Body of pancreas (tissue), 4 donors: ENCODE data around the gene MYO5A. TPM values are rescaled to one million over a fixed set of nuclear protein-coding genes. Genes with fewer than 3 reads are reported as not detected.

Source experiments
- ATAC-seq: fragments of 150-250 bp; one replicate; pipeline ENCODE4 v1.9.1; 2016
- DNase-seq, 4 donors: peaks; one replicate each; pipeline ENCODE4 v3.0.0-alpha.2; 2019
- H3K27ac ChIP-seq, 4 donors: fragments of 200-600 bp; sonication (generic); 1 replicate in 3 of 4; 2 replicates in 1 of 4; pipeline versions ENCODE4 v1.5.1 to v1.6.1; 2016 to 2019; ENCODE audit warnings: mild to moderate bottlenecking in 1 of 4, mixed read lengths in 1 of 4, moderate library complexity in 1 of 4
- H3K27me3 ChIP-seq, 2 donors: fragments of 200-600 bp; sonication (generic); one replicate each; pipeline ENCODE4 v1.6.0; 2016; ENCODE audit warnings: mild to moderate bottlenecking in 1 of 2
- H3K36me3 ChIP-seq, 2 donors: fragments of 200-600 bp; sonication (generic); replicated peaks in 1 of 2; 2 replicates each; pipeline ENCODE4 v1.5.1; 2016; ENCODE audit warnings: low read depth in 2 of 2; ENCODE audit not compliant: insufficient read depth in 1 of 2
- H3K4me1 ChIP-seq: fragments of 200-600 bp; sonication (generic); one replicate; pipeline ENCODE4 v1.6.0; 2016
- H3K4me3 ChIP-seq, 2 donors: fragments of 200-600 bp; sonication (generic); 1 replicate in 1 of 2; 2 replicates in 1 of 2; pipeline ENCODE4 v1.5.1; 2016 to 2019
- H3K9me3 ChIP-seq, 3 donors: fragments of 200-600 bp; sonication (generic); 1 replicate in 2 of 3; 2 replicates in 1 of 3; pipeline ENCODE4 v1.5.1; 2016
- CTCF ChIP-seq, 7 experiments: fragments of 450-650 bp in 4 of 7; fragments of 200-600 bp in 3 of 7; sonication (generic) in 3 of 7; IDR thresholded peaks; one replicate each; pipeline ENCODE4 v1.5.1; 2016 to 2019; ENCODE audit warnings: antibody characterized with exemption in 7 of 7
- POLR2A ChIP-seq, 3 donors: fragments of 450-650 bp; IDR thresholded peaks; one replicate each; pipeline ENCODE4 v1.6.1; 2016; ENCODE audit warnings: antibody characterized with exemption in 3 of 3, mild to moderate bottlenecking in 2 of 3
- WGBS, 2 donors: methylation state at CpG; one replicate each; pipeline ENCODE4 v1.1.5; 2017; 5-methylcytosine and 5-hydroxymethylcytosine counted together
- intact Hi-C: fragments of 100-400 bp; cut with DNase I; formaldehyde crosslinking; loops from one replicate; pipeline ENCODE4 v1.15.1; 2023
- total RNA-seq, 2 donors: library from RNA; depleted of rRNA; stranded (reverse); fragments of >200 nt; gene quantifications; one replicate each; pipeline ENCODE4 v1.1.0, GENCODE V29; 2016

The MYO5A gene
- total RNA-seq, 2 donors from 2014 or later = 8.2 to 11.9 TPM

GRCh38 chr15:52563501-52564060 is 34.9 kb upstream of the MYO5A start:
- no peak for DNase-seq
- intact Hi-C loops = no loop called here
- ATAC-seq = no peak
- TF ChIP-seq CTCF (IDR thresholded peaks at IDR 0.05) (no peak), POLR2A (IDR thresholded peaks at IDR 0.05) (no peak)
- no peak overlapping the region for H3K27ac ChIP-seq
- no peaks in the 10 kb centered on the region for H3K36me3 ChIP-seq
- peaks cover 67% of the 10 kb centered on the region for H3K4me1 ChIP-seq
- WGBS, 2 donors = 33 to 35% methylated on average over 4 of the region's 4 CpGs
- H3K4me3 ChIP-seq = no peak overlapping the region
- H3K9me3 ChIP-seq = no peaks in the 10 kb centered on the region
- no peaks in the 10 kb centered on the region for H3K27me3 ChIP-seq

DNA sequence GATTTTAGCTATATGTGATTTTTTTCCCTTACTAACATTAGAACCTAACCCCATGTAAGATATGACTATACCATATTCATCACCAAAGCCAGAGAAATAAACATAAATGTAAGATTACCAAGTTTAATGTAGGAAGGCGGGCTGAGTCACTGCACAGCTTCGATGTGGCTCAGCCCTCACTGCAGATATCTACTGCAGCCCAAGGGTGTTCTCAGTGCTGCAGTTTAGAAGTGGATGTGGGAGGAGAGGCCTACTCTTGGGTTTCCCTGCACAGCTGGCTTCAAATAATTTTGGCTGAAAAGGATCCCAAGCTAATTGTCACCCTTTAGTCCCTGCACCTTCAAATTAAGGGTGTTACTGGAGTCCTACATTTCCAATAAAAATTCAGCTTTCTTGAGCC is 30.9 kb upstream of the MYO5A start:
- H3K4me1 ChIP-seq = peaks cover 46% of the 10 kb centered on the region
- no peak overlapping the region for H3K27ac ChIP-seq
- no peak for TF ChIP-seq POLR2A (IDR thresholded peaks at IDR 0.05)
- no peak for TF ChIP-seq CTCF (IDR thresholded peaks at IDR 0.05)
- H3K27me3 ChIP-seq = no peaks in the 10 kb centered on the region
- WGBS, 2 donors = 69 to 73% methylated on average over 2 of the region's 2 CpGs
- H3K9me3 ChIP-seq = no peaks in the 10 kb centered on the region
- intact Hi-C loops = no loop called here
- no peaks in the 10 kb centered on the region for H3K36me3 ChIP-seq
- ATAC-seq = no peak
- H3K4me3 ChIP-seq = no peak overlapping the region
- DNase-seq = no peak

DNA sequence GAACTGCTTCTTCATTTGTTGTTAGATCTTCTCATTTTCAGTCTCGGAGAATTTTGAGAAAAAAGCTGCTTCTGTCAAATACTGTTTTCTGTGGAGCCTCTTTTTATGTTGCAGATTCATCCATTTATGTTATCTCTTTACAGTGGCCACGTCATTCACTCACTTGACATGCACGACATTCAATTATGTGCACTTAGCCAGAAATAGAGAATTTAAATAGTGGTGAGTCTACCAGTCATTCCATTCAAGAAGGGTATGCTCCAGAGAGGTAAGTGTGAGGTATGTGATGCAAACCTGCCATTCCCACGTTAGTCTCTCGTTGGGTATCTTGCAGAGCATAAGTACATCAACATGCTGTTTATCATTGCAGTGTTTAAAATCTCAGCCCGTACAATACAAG is 30.3 kb upstream of the MYO5A start:
- H3K4me1 ChIP-seq = peaks cover 40% of the 10 kb centered on the region
- ATAC-seq (no peak), DNase-seq (no peak)
- no peak overlapping the region for H3K27ac ChIP-seq
- TF ChIP-seq POLR2A (IDR thresholded peaks at IDR 0.05) = no peak
- TF ChIP-seq CTCF (IDR thresholded peaks at IDR 0.05) = no peak
- 85 to 94% methylated on average over 6 of the region's 6 CpGs for WGBS, 2 donors
- no peaks in the 10 kb centered on the region for H3K9me3 ChIP-seq
- no peaks in the 10 kb centered on the region for H3K27me3 ChIP-seq
- intact Hi-C loops = no loop called here
- no peak overlapping the region for H3K4me3 ChIP-seq
- H3K36me3 ChIP-seq = no peaks in the 10 kb centered on the region

DNA sequence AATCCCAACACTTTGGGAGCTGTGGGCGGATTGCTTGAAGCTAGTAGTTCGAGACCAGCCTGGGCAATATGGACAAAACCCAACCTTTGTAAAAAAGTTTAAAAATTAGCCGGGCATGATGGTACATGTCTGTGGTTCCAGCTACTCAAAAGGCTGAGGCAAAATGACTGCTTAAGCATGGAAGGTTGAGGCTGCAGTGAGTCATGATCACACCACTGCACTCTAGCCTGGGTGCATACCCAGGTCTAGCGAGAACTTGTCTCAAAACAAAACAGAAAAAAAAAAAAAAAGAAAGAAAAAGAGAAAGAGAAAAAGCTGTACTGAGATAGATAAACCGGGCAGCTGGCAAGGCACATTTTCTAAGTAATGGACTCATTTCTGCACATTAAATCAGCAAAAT is 29.5 kb upstream of the MYO5A start:
- intact Hi-C loops = no loop called here
- Histone ChIP-seq H3K9me3 (no peaks in the 10 kb centered on the region), H3K4me3 (no peak overlapping the region), H3K27ac (no peak overlapping the region), H3K36me3 (no peaks in the 10 kb centered on the region), H3K4me1 (peaks cover 32% of the 10 kb centered on the region), H3K27me3 (no peaks in the 10 kb centered on the region)
- DNase-seq = no peak
- WGBS, 2 donors = 89 to 91% methylated on average over 5 of the region's 5 CpGs
- no peak for TF ChIP-seq CTCF (IDR thresholded peaks at IDR 0.05)
- no peak for TF ChIP-seq POLR2A (IDR thresholded peaks at IDR 0.05)
- no peak for ATAC-seq

DNA sequence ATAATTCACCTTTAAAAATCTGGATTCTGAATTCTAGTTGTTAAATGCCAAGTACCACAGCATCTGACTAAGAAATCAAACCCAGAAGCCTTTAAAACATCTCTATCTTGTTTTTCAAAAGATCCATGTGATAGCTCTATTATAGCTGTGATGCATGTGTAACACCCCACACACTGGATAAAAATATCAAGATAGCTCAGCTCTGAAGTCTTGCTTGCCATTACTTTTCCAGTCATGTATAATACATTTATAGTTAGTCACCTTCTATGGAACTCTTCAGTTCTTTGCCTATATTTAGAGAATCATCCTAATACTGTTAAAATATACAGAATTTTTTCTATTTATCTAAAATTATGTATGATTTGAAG is 28.6 kb upstream of the MYO5A start:
- no peak for TF ChIP-seq POLR2A (IDR thresholded peaks at IDR 0.05)
- TF ChIP-seq CTCF (IDR thresholded peaks at IDR 0.05) = no peak
- Histone ChIP-seq H3K4me1 (peaks cover 24% of the 10 kb centered on the region), H3K27ac (no peak overlapping the region)

More for the DNA sequence above, 28.6 kb upstream of the MYO5A start:
- ATAC-seq (no peak), DNase-seq (no peak)
- H3K27me3 ChIP-seq = no peaks in the 10 kb centered on the region
- H3K4me3 ChIP-seq = no peak overlapping the region
- intact Hi-C loops = no loop called here
- H3K36me3 ChIP-seq = no peaks in the 10 kb centered on the region
- H3K9me3 ChIP-seq = no peaks in the 10 kb centered on the region
